HPDE6-E6E7 (cell line): ENCODE measurements around the gene ISL2.

Source experiments
- DNase-seq: peaks from one replicate; pipeline ENCODE4 v3.0.0; 2011; ENCODE audit warnings: missing footprints; ENCODE audit errors: extremely low spot score

The ISL2 gene

GRCh38 chr15:76327191-76328105 is 9.1 kb upstream of the ISL2 start:
- DNase-seq = no peak

- DNase-seq = no peak
These were observed 8.4 kb upstream of the ISL2 start for GRCh38 chr15:76328106-76328696.

GRCh38 chr15:76328958-76329357 is 7.6 kb upstream of the ISL2 start:
- no peak for DNase-seq

- DNase-seq = peak; percentile 64
These were observed 6.4 kb upstream of the ISL2 start for GRCh38 chr15:76330080-76330680.

GRCh38 chr15:76332796-76333195 is 3.8 kb upstream of the ISL2 start:
- DNase-seq = no peak

GRCh38 chr15:76333309-76333708 is 3.3 kb upstream of the ISL2 start:
- no peak for DNase-seq

GRCh38 chr15:76333720-76334437 is 2.7 kb upstream of the ISL2 start:
- no peak for DNase-seq

- no peak for DNase-seq
These were observed 1.9 kb upstream of the ISL2 start for GRCh38 chr15:76334438-76335306.

- DNase-seq = no peak
These were observed 993 bp upstream of the ISL2 start for GRCh38 chr15:76335307-76336253.

- DNase-seq = no peak
These were observed 604 bp downstream of the ISL2 start for GRCh38 chr15:76337059-76337695.

GRCh38 chr15:76337696-76338485 is 1.3 kb downstream of the ISL2 start:
- DNase-seq = no peak

GRCh38 chr15:76338486-76339304 is 2.1 kb downstream of the ISL2 start:
- no peak for DNase-seq

GRCh38 chr15:76339305-76340197 is 3.0 kb downstream of the ISL2 start:
- no peak for DNase-seq

- no peak for DNase-seq
These were observed 3.7 kb downstream of the ISL2 start for GRCh38 chr15:76340198-76340802.

GRCh38 chr15:76340803-76341365 is 4.3 kb downstream of the ISL2 start:
- no peak for DNase-seq
